MM.1S (cell line): ENCODE measurements around the gene PRKCB.

Experiments
- EZH2 ChIP-seq: fragments of 300-600 bp; sonication (generic); optimal IDR thresholded peaks from 2 replicates; pipeline ENCODE3; 2017; ENCODE audit warnings: low read depth, mild to moderate bottlenecking, antibody characterized with exemption, low read length, mixed read lengths
- TF ChIP-seq, protein P1 (sequence below): fragments of 300-600 bp; sonication (generic); IDR thresholded peaks from 2 replicates; pipeline ENCODE4 v1.5.1; 2016; ENCODE audit warnings: antibody characterized with exemption, low read length, mixed read lengths

DNA sequence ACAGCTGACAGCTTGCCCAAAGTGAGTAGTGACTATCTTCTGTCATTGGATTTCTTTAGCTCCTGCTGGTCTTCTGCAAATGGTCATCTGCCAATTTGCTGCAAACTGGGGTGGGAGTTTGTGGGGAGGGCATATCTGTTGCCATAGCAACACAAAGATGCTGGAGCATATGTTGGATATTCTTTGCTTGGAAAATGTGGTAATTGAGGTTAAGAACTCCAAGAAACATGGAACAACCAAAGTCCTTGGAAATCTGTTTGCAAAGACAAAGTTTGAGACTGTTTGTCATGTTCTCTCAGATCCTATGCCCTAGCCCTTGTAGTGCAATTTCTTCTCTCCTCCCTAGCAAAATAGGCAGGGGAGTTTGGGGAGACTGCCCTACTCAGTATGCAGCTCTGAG lies 155.3 kb downstream of the PRKCB start:
- TF ChIP-seq, protein P1, sequence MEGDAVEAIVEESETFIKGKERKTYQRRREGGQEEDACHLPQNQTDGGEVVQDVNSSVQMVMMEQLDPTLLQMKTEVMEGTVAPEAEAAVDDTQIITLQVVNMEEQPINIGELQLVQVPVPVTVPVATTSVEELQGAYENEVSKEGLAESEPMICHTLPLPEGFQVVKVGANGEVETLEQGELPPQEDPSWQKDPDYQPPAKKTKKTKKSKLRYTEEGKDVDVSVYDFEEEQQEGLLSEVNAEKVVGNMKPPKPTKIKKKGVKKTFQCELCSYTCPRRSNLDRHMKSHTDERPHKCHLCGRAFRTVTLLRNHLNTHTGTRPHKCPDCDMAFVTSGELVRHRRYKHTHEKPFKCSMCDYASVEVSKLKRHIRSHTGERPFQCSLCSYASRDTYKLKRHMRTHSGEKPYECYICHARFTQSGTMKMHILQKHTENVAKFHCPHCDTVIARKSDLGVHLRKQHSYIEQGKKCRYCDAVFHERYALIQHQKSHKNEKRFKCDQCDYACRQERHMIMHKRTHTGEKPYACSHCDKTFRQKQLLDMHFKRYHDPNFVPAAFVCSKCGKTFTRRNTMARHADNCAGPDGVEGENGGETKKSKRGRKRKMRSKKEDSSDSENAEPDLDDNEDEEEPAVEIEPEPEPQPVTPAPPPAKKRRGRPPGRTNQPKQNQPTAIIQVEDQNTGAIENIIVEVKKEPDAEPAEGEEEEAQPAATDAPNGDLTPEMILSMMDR = no peak
- TF ChIP-seq EZH2 = no peak
